NCI-H187 treated with DMSO at 0.1 percent for 48 hours (cell line): Measurements from ENCODE around the gene HMX2.

Source experiments
- DNase-seq: peaks from one replicate; lab custom pipeline; 2025; lab: John Stamatoyannopoulos, UW

HMX2 gene

GRCh38 chr10:123139521-123140163 is 8.3 kb upstream of the HMX2 start:
- DNase-seq, result no peak

GRCh38 chr10:123140164-123140982 is 7.6 kb upstream of the HMX2 start:
- no peak for DNase-seq

GRCh38 chr10:123140983-123141390 is 6.9 kb upstream of the HMX2 start:
- no peak for DNase-seq

- DNase-seq, result no peak
These were observed 5.9 kb upstream of the HMX2 start for GRCh38 chr10:123141791-123142700.

GRCh38 chr10:123142701-123143161 is 5.2 kb upstream of the HMX2 start:
- no peak for DNase-seq

- DNase-seq, result no peak
These were observed 4.6 kb upstream of the HMX2 start for GRCh38 chr10:123143162-123143824.

- DNase-seq, result no peak
These were observed 4.1 kb upstream of the HMX2 start for GRCh38 chr10:123143825-123144168.

GRCh38 chr10:123144697-123145541 is 3.0 kb upstream of the HMX2 start:
- no peak for DNase-seq

GRCh38 chr10:123145542-123146012 is 2.4 kb upstream of the HMX2 start:
- DNase-seq, result no peak

- no peak for DNase-seq
These were observed 1.7 kb upstream of the HMX2 start for GRCh38 chr10:123146013-123146893.

- DNase-seq, result no peak
These were observed 872 bp upstream of the HMX2 start for GRCh38 chr10:123146894-123147634.

GRCh38 chr10:123148414-123149161 is 652 bp downstream of the HMX2 start:
- DNase-seq, result no peak

GRCh38 chr10:123149162-123149567 is 1.2 kb downstream of the HMX2 start:
- DNase-seq, result no peak

- DNase-seq, result no peak
These were observed 1.8 kb downstream of the HMX2 start for GRCh38 chr10:123149568-123150270.

GRCh38 chr10:123150271-123150985 is 2.5 kb downstream of the HMX2 start:
- DNase-seq, result no peak

- DNase-seq, result no peak
These were observed 3.2 kb downstream of the HMX2 start for GRCh38 chr10:123150986-123151736.
